Heart left ventricle (tissue), 13 donors: ENCODE data around the gene SPOPL.

ENCODE experiments used
- POLR2A ChIP-seq, 2 donors: fragments of 450-650 bp; IDR thresholded peaks; one replicate each; pipeline ENCODE4 v1.6.1; 2017; ENCODE audit warnings: antibody characterized with exemption in 2 of 2, mild to moderate bottlenecking in 2 of 2, moderate library complexity in 2 of 2
- TF ChIP-seq, protein P1 (sequence below), 12 donors: fragments of 200-600 bp; sonication (generic) in 4 of 12; IDR thresholded peaks; one replicate each; pipeline versions ENCODE4 v1.5.0 to v1.8.0; 2018 to 2022; ENCODE audit warnings: antibody characterized with exemption in 12 of 12, mild to moderate bottlenecking in 5 of 12
- donor health status: ischemic (EF 13 %, LVEDD 7.1; RV severe dilation, severe dysfunction).
- donor health status: DM: no; HTN: yes; CAD: no.
- donor health status: DM: no; HTN: no; CAD: no.
- donor health status: ischemic (EF 25% LVEDD 6.9; RV normal size, moderate dysfunction).
- donor health status: ischemic (EF 25% LVEDD 5.7; RV mildly dilated, moderate dysfunction).
- donor health status: ischemic (EF 35%, LVEDD 5.7; RV mildly dilated, moderate dysfunction).
- donor health status: nonischemic (EF 11% LVEDD 7.7; RV severe dilation, severe dysfunction).
- donor health status: DM: yes; HTN: yes; CAD: no.
- donor health status: PGD.
- donor health status: ischemic (EF 29% LVEDD 5.4; RV normal size, mild dysfunction).
- donor health status: nonischemic (EF 23%, LVEDD 6.1; RV moderate dilation, normal function).

DNA sequence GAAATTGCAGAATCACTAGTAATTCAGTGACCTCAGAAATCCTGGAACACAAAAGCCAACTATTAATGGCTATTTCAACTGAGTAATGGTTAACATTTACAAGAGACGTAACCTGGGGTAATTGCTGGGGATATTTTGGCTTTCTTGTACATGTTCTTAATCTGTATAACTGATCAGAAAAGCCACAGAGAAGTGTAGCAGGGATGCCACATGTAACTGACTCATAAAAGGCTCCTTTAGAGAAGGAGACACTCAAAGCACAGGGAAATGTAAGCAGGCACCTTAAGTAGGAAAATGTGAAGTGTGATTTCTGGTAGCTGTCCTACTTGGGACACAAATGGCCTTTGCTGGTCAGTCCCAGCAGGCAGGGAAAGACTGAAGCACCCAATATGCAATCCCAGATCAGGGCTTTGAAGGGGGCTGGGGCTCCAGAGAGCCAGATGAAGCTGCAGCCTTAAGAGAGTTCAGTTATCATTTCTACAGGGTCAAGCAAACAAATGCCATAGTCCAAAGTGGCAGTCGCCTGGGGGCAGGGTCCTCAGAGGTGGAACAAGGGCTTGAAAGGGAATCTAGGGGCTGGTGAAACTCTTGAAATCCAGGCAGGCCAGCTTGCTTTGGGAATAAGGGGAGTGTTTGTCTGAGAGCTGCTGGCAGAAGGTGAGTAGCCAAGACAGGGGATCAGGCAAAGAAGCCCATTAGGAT is 7.2 kb upstream of the SPOPL start:
- TF ChIP-seq, protein P1, sequence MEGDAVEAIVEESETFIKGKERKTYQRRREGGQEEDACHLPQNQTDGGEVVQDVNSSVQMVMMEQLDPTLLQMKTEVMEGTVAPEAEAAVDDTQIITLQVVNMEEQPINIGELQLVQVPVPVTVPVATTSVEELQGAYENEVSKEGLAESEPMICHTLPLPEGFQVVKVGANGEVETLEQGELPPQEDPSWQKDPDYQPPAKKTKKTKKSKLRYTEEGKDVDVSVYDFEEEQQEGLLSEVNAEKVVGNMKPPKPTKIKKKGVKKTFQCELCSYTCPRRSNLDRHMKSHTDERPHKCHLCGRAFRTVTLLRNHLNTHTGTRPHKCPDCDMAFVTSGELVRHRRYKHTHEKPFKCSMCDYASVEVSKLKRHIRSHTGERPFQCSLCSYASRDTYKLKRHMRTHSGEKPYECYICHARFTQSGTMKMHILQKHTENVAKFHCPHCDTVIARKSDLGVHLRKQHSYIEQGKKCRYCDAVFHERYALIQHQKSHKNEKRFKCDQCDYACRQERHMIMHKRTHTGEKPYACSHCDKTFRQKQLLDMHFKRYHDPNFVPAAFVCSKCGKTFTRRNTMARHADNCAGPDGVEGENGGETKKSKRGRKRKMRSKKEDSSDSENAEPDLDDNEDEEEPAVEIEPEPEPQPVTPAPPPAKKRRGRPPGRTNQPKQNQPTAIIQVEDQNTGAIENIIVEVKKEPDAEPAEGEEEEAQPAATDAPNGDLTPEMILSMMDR (IDR thresholded peaks at IDR 0.05) = no peak
- no peak for TF ChIP-seq POLR2A (IDR thresholded peaks at IDR 0.05)
